ENCODE measurements around the gene AP1S3.
"Not testable (repeated sequence)": the region's sequence is repeated elsewhere in the genome, so short reads cannot be mapped to it uniquely, and the experiment has no call there.

AP1S3 gene

GRCh38 chr2:223832241-223832903, 5.0 kb downstream of the AP1S3 start:
- no peaks in the 10 kb centered on the region for H3K36me3 ChIP-seq (ENCODE audit: insufficient read depth, low read length)
- H3K9me3 ChIP-seq (ENCODE audit: control insufficient read depth, insufficient read depth, low read length): no peaks in the 10 kb centered on the region
- peaks cover 14% of the 10 kb centered on the region for H3K4me1 ChIP-seq (ENCODE audit: insufficient read depth, low read length)
- no peak overlapping the region for H3K9ac ChIP-seq (ENCODE audit: low read depth, low read length)

- Histone ChIP-seq H3K9ac (ENCODE audit: low read depth, low read length) (no peak overlapping the region), H3K9me3 (ENCODE audit: control insufficient read depth, insufficient read depth, low read length) (no peaks in the 10 kb centered on the region), H3K4me1 (ENCODE audit: insufficient read depth, low read length) (peaks cover 6% of the 10 kb centered on the region), H3K36me3 (ENCODE audit: insufficient read depth, low read length) (no peaks in the 10 kb centered on the region)
Measured at GRCh38 chr2:223829128-223829527, 8.3 kb downstream of the AP1S3 start.

GRCh38 chr2:223828314-223828713, 9.1 kb downstream of the AP1S3 start:
- no peaks in the 10 kb centered on the region for H3K36me3 ChIP-seq (ENCODE audit: insufficient read depth, low read length)
- H3K9ac ChIP-seq (ENCODE audit: low read depth, low read length): no peak overlapping the region
- H3K9me3 ChIP-seq (ENCODE audit: control insufficient read depth, insufficient read depth, low read length): no peaks in the 10 kb centered on the region
- peaks cover 4% of the 10 kb centered on the region for H3K4me1 ChIP-seq (ENCODE audit: insufficient read depth, low read length)

- no peaks in the 10 kb centered on the region for H3K9me3 ChIP-seq (ENCODE audit: control insufficient read depth, insufficient read depth, low read length)
- H3K4me1 ChIP-seq (ENCODE audit: insufficient read depth, low read length): no peaks in the 10 kb centered on the region
- H3K36me3 ChIP-seq (ENCODE audit: insufficient read depth, low read length): no peaks in the 10 kb centered on the region
- H3K9ac ChIP-seq (ENCODE audit: low read depth, low read length): no peak overlapping the region
Measured at GRCh38 chr2:223826995-223827394, 10.4 kb downstream of the AP1S3 start.

GRCh38 chr2:223824301-223824700, 13.1 kb downstream of the AP1S3 start:
- Histone ChIP-seq H3K4me1 (ENCODE audit: insufficient read depth, low read length) (no peaks in the 10 kb centered on the region), H3K9ac (ENCODE audit: low read depth, low read length) (no peak overlapping the region), H3K36me3 (ENCODE audit: insufficient read depth, low read length) (no peaks in the 10 kb centered on the region), H3K9me3 (ENCODE audit: control insufficient read depth, insufficient read depth, low read length) (no peaks in the 10 kb centered on the region)

- no peak overlapping the region for H3K9ac ChIP-seq (ENCODE audit: low read depth, low read length)
- H3K36me3 ChIP-seq (ENCODE audit: insufficient read depth, low read length): no peaks in the 10 kb centered on the region
- H3K9me3 ChIP-seq (ENCODE audit: control insufficient read depth, insufficient read depth, low read length): no peaks in the 10 kb centered on the region
- no peaks in the 10 kb centered on the region for H3K4me1 ChIP-seq (ENCODE audit: insufficient read depth, low read length)
Measured at GRCh38 chr2:223822818-223823217, 14.6 kb downstream of the AP1S3 start.

GRCh38 chr2:223820549-223820948, 16.8 kb downstream of the AP1S3 start:
- Histone ChIP-seq H3K4me1 (ENCODE audit: insufficient read depth, low read length) (no peaks in the 10 kb centered on the region), H3K9ac (ENCODE audit: low read depth, low read length) (no peak overlapping the region), H3K9me3 (ENCODE audit: control insufficient read depth, insufficient read depth, low read length) (no peaks in the 10 kb centered on the region), H3K36me3 (ENCODE audit: insufficient read depth, low read length) (no peaks in the 10 kb centered on the region)

GRCh38 chr2:223819891-223820290, 17.5 kb downstream of the AP1S3 start:
- H3K9ac ChIP-seq (ENCODE audit: low read depth, low read length): no peak overlapping the region
- no peaks in the 10 kb centered on the region for H3K9me3 ChIP-seq (ENCODE audit: control insufficient read depth, insufficient read depth, low read length)
- no peaks in the 10 kb centered on the region for H3K36me3 ChIP-seq (ENCODE audit: insufficient read depth, low read length)
- H3K4me1 ChIP-seq (ENCODE audit: insufficient read depth, low read length): no peaks in the 10 kb centered on the region

GRCh38 chr2:223815884-223816570, 21.4 kb downstream of the AP1S3 start:
- H3K4me1 ChIP-seq (ENCODE audit: insufficient read depth, low read length): no peaks in the 10 kb centered on the region

GRCh38 chr2:223815186-223815883, 22.0 kb downstream of the AP1S3 start:
- H3K4me1 ChIP-seq (ENCODE audit: insufficient read depth, low read length): no peaks in the 10 kb centered on the region
- H3K9ac ChIP-seq (ENCODE audit: low read depth, low read length): no peak overlapping the region
- H3K36me3 ChIP-seq (ENCODE audit: insufficient read depth, low read length): no peaks in the 10 kb centered on the region
- H3K9me3 ChIP-seq (ENCODE audit: control insufficient read depth, insufficient read depth, low read length): no peaks in the 10 kb centered on the region

More at GRCh38 chr2:223815884-223816570, 21.4 kb downstream of the AP1S3 start:
- Histone ChIP-seq H3K9ac (ENCODE audit: low read depth, low read length) (no peak overlapping the region), H3K9me3 (ENCODE audit: control insufficient read depth, insufficient read depth, low read length) (no peaks in the 10 kb centered on the region), H3K36me3 (ENCODE audit: insufficient read depth, low read length) (no peaks in the 10 kb centered on the region)

- not testable (repeated sequence) for H3K9me3 ChIP-seq (ENCODE audit: control insufficient read depth, insufficient read depth, low read length); H3K36me3 ChIP-seq (ENCODE audit: insufficient read depth, low read length); H3K4me1 ChIP-seq (ENCODE audit: insufficient read depth, low read length); H3K9ac ChIP-seq (ENCODE audit: low read depth, low read length)
Measured at GRCh38 chr2:223814764-223815163, 22.6 kb downstream of the AP1S3 start.

GRCh38 chr2:223813329-223813728, 24.1 kb downstream of the AP1S3 start:
- no peak overlapping the region for H3K9ac ChIP-seq (ENCODE audit: low read depth, low read length)
- no peaks in the 10 kb centered on the region for H3K36me3 ChIP-seq (ENCODE audit: insufficient read depth, low read length)
- H3K9me3 ChIP-seq (ENCODE audit: control insufficient read depth, insufficient read depth, low read length): no peaks in the 10 kb centered on the region
- H3K4me1 ChIP-seq (ENCODE audit: insufficient read depth, low read length): no peaks in the 10 kb centered on the region

- no peaks in the 10 kb centered on the region for H3K9me3 ChIP-seq (ENCODE audit: control insufficient read depth, insufficient read depth, low read length)
- no peaks in the 10 kb centered on the region for H3K36me3 ChIP-seq (ENCODE audit: insufficient read depth, low read length)
- no peaks in the 10 kb centered on the region for H3K4me1 ChIP-seq (ENCODE audit: insufficient read depth, low read length)
- no peak overlapping the region for H3K9ac ChIP-seq (ENCODE audit: low read depth, low read length)
Measured at GRCh38 chr2:223811757-223812156, 25.6 kb downstream of the AP1S3 start.

GRCh38 chr2:223805008-223805407, 32.4 kb downstream of the AP1S3 start:
- Histone ChIP-seq H3K36me3 (ENCODE audit: insufficient read depth, low read length) (no peaks in the 10 kb centered on the region), H3K9ac (ENCODE audit: low read depth, low read length) (no peak overlapping the region), H3K4me1 (ENCODE audit: insufficient read depth, low read length) (no peaks in the 10 kb centered on the region), H3K9me3 (ENCODE audit: control insufficient read depth, insufficient read depth, low read length) (no peaks in the 10 kb centered on the region)

- H3K4me1 ChIP-seq (ENCODE audit: insufficient read depth, low read length): no peaks in the 10 kb centered on the region
Measured at GRCh38 chr2:223801736-223802135, 35.6 kb downstream of the AP1S3 start.

More at GRCh38 chr2:223801736-223802135, 35.6 kb downstream of the AP1S3 start:
- no peak overlapping the region for H3K9ac ChIP-seq (ENCODE audit: low read depth, low read length)
- no peaks in the 10 kb centered on the region for H3K36me3 ChIP-seq (ENCODE audit: insufficient read depth, low read length)
- no peaks in the 10 kb centered on the region for H3K9me3 ChIP-seq (ENCODE audit: control insufficient read depth, insufficient read depth, low read length)

Measured in ES-I3 (cell line).